ENCODE data around the gene TET3.

DNA sequence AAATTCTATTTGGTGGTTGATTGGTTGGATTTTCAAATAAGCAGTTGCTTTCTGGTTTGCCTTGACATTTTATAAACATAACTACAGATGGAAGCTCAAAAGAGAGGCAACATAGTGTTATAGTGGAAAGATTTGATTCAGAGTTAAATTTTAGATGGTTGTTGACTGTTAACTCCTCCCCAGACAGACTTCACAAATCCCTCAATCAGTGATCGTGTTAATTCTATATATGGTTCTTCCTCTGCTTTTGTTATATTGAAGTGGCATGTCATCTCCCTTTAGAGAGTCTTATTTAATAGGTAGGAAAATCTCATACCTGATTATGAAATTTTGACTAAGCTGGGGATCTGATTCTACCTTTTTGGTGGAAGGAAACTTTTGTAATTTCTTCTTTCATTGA is 38.5 kb upstream of the TET3 start:
- TF ChIP-seq, protein P1, sequence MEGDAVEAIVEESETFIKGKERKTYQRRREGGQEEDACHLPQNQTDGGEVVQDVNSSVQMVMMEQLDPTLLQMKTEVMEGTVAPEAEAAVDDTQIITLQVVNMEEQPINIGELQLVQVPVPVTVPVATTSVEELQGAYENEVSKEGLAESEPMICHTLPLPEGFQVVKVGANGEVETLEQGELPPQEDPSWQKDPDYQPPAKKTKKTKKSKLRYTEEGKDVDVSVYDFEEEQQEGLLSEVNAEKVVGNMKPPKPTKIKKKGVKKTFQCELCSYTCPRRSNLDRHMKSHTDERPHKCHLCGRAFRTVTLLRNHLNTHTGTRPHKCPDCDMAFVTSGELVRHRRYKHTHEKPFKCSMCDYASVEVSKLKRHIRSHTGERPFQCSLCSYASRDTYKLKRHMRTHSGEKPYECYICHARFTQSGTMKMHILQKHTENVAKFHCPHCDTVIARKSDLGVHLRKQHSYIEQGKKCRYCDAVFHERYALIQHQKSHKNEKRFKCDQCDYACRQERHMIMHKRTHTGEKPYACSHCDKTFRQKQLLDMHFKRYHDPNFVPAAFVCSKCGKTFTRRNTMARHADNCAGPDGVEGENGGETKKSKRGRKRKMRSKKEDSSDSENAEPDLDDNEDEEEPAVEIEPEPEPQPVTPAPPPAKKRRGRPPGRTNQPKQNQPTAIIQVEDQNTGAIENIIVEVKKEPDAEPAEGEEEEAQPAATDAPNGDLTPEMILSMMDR (IDR thresholded peaks at IDR 0.05): no peak
- TF ChIP-seq POLR2AphosphoS5 (IDR thresholded peaks at IDR 0.05) (no peak), POLR2A (IDR thresholded peaks at IDR 0.05) (no peak)
